ENCODE data around the gene TRAPPC11. TPM values are rescaled to one million over a fixed set of nuclear protein-coding genes. Genes with fewer than 3 reads are reported as not detected.

Gene TRAPPC11
- total RNA-seq, 1 experiment from 2014 or later, result 21.1 TPM

DNA sequence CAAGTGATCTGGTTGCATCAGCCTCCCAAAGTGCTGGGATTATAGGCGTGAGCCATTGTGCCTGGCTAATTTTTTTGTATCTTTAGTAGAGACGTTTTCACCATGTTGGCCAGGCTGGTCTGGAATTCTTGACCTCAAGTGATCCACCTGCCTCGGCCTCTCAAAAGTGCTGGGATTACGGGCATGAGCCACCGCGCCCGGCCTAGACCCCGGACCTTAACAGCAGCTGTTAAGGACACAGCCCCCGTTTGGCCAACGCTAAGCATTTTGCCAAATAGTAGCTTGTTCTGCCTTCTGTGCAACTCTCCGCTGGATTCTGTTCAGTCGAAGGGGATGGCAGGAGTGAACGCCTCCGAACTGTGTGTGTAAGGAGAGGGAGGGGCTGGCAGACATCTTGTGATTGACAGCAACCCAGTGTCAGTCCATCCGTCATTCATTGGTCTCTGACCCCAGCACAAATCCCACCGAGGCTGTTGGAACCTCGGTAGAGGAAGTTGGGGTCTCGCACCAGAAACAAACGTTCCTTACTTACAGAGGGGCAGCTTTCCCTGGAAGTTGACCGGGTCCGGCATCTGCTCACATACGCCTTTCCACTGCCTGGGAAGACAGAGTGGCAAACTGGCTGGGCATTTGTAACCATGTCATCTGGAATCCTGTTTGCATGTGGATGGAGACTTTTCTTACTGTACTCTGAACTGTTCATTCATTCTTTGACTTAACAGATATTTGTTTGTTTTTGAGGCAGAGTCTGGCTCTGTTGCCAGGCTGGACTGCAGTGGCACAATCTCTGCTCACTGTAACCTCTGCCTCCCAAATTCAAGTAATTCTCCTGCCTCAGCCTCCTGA is 69.4 kb downstream of the TRAPPC11 start:
- TF ChIP-seq, protein P1, sequence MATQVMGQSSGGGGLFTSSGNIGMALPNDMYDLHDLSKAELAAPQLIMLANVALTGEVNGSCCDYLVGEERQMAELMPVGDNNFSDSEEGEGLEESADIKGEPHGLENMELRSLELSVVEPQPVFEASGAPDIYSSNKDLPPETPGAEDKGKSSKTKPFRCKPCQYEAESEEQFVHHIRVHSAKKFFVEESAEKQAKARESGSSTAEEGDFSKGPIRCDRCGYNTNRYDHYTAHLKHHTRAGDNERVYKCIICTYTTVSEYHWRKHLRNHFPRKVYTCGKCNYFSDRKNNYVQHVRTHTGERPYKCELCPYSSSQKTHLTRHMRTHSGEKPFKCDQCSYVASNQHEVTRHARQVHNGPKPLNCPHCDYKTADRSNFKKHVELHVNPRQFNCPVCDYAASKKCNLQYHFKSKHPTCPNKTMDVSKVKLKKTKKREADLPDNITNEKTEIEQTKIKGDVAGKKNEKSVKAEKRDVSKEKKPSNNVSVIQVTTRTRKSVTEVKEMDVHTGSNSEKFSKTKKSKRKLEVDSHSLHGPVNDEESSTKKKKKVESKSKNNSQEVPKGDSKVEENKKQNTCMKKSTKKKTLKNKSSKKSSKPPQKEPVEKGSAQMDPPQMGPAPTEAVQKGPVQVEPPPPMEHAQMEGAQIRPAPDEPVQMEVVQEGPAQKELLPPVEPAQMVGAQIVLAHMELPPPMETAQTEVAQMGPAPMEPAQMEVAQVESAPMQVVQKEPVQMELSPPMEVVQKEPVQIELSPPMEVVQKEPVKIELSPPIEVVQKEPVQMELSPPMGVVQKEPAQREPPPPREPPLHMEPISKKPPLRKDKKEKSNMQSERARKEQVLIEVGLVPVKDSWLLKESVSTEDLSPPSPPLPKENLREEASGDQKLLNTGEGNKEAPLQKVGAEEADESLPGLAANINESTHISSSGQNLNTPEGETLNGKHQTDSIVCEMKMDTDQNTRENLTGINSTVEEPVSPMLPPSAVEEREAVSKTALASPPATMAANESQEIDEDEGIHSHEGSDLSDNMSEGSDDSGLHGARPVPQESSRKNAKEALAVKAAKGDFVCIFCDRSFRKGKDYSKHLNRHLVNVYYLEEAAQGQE (IDR thresholded peaks at IDR 0.05; ENCODE audit: insufficient read depth in 1 of 2, low read depth in 2 of 2, low read length in 1 of 2), result no peak
- TF ChIP-seq CTCF (IDR thresholded peaks at IDR 0.05), result no peak
- no peak for TF ChIP-seq TCF7L2 (IDR thresholded peaks at IDR 0.05; ENCODE audit: low read depth, low read length)
- TF ChIP-seq POLR2AphosphoS5 (IDR thresholded peaks at IDR 0.05; ENCODE audit: low read depth, low read length), result no peak
- no peak for TF ChIP-seq SIN3A (IDR thresholded peaks at IDR 0.05; ENCODE audit: borderline replicate concordance, insufficient read depth, low read depth, low read length)
- no peak for DNase-seq (ENCODE audit: low read depth, low spot score)
- ChIA-PET POLR2A (no interaction called here), CTCF (no interaction called here)
- Histone ChIP-seq H3K36me3 (ENCODE audit: control insufficient read depth, insufficient read depth, low read length) (no peaks in the 10 kb centered on the region), H3K4me3 (ENCODE audit: low read depth in 2 of 2, low read length in 2 of 2) (no peak overlapping the region), H3K9me3 (ENCODE audit: control insufficient read depth, insufficient read depth, low read depth, low read length) (no peaks in the 10 kb centered on the region), H3K27ac (ENCODE audit: low read length) (no peak overlapping the region), H3K4me1 (ENCODE audit: control insufficient read depth, insufficient read depth, low read length) (no peaks in the 10 kb centered on the region), H3K27me3 (ENCODE audit: control insufficient read depth, insufficient read depth, low read length) (no peaks in the 10 kb centered on the region)
- intact Hi-C loops (cut with micrococcal nuclease; ENCODE audit: unreplicated experiment), result no loop called here
- in situ Hi-C loops (cut with HindIII; ENCODE audit: low pct_unique_long_range_greater_than_20kb, low sequenced_read_pairs), result no loop called here
- no peak for ATAC-seq
- no TSS peak for BruUV-seq (replicated peaks)

DNA sequence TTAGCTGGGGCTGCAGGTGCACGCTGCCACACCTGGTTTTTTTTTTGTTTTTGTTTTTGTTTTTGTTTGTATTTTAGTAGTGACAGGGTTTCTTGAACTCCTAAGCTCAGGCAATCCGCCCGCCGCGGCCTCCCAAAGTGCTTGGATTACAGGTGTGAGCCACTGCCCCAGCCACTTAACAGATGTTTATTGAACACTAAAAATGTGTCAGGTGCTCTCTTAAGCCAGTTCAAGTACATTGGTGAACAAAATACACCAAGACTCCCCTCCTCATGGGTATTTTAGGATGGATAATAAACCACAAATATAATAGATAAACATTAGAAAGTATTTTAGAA is 69.9 kb downstream of the TRAPPC11 start:
- Histone ChIP-seq H3K36me3 (ENCODE audit: control insufficient read depth, insufficient read depth, low read length) (no peaks in the 10 kb centered on the region), H3K9me3 (ENCODE audit: control insufficient read depth, insufficient read depth, low read depth, low read length) (no peaks in the 10 kb centered on the region), H3K27ac (ENCODE audit: low read length) (no peak overlapping the region), H3K27me3 (ENCODE audit: control insufficient read depth, insufficient read depth, low read length) (no peaks in the 10 kb centered on the region), H3K4me1 (ENCODE audit: control insufficient read depth, insufficient read depth, low read length) (no peaks in the 10 kb centered on the region), H3K4me3 (ENCODE audit: low read depth in 2 of 2, low read length in 2 of 2) (no peak overlapping the region)
- TF ChIP-seq CTCF (IDR thresholded peaks at IDR 0.05), result no peak
- TF ChIP-seq POLR2AphosphoS5 (IDR thresholded peaks at IDR 0.05; ENCODE audit: low read depth, low read length), result no peak
- no peak for TF ChIP-seq TCF7L2 (IDR thresholded peaks at IDR 0.05; ENCODE audit: low read depth, low read length)
- TF ChIP-seq SIN3A (IDR thresholded peaks at IDR 0.05; ENCODE audit: borderline replicate concordance, insufficient read depth, low read depth, low read length), result no peak
- TF ChIP-seq, protein P1 (IDR thresholded peaks at IDR 0.05; ENCODE audit: insufficient read depth in 1 of 2, low read depth in 2 of 2, low read length in 1 of 2), result no peak
- DNase-seq (ENCODE audit: low read depth, low spot score), result no peak
- intact Hi-C loops (cut with micrococcal nuclease; ENCODE audit: unreplicated experiment), result no loop called here
- CTCF ChIA-PET, result no interaction called here
- in situ Hi-C loops (cut with HindIII; ENCODE audit: low pct_unique_long_range_greater_than_20kb, low sequenced_read_pairs), result no loop called here
- POLR2A ChIA-PET, result no interaction called here
- BruUV-seq (replicated peaks), result no TSS peak
- ATAC-seq, result no peak

All from Panc1 (cell line).